Liver (tissue), 9 donors: ENCODE measurements around the gene KRTAP22-2. TPM values are rescaled to one million over a fixed set of nuclear protein-coding genes. Genes with fewer than 3 reads are reported as not detected.

Source experiments
- DNase-seq: peaks from one replicate; pipeline ENCODE4 v3.0.0-alpha.2; 2017; ENCODE audit warnings: low spot score
- H3K27ac ChIP-seq, 2 donors: one replicate each; pipeline ENCODE4 v1.7.0; 2013; ENCODE audit warnings: inconsistent platforms in 2 of 2, low read length in 2 of 2, control low read depth in 1 of 2, low read depth in 1 of 2, mild to moderate bottlenecking in 1 of 2
- H3K27me3 ChIP-seq, 4 donors: one replicate each; pipeline versions ENCODE4 v1.6.1 to v1.7.0; 2013; ENCODE audit warnings: low read length in 3 of 4, inconsistent platforms in 1 of 4, mild to moderate bottlenecking in 1 of 4, moderate library complexity in 1 of 4; ENCODE audit not compliant: control insufficient read depth in 4 of 4, insufficient read depth in 4 of 4
- H3K36me3 ChIP-seq, 4 donors: one replicate each; pipeline versions ENCODE4 v1.6.1 to v1.7.0; 2013; ENCODE audit warnings: low read length in 3 of 4, mild to moderate bottlenecking in 3 of 4, low read depth in 1 of 4, moderate library complexity in 1 of 4; ENCODE audit not compliant: control insufficient read depth in 4 of 4, insufficient read depth in 3 of 4
- H3K4me1 ChIP-seq, 4 donors: one replicate each; pipeline versions ENCODE4 v1.6.1 to v1.7.0; 2013; ENCODE audit warnings: low read length in 3 of 4, mild to moderate bottlenecking in 3 of 4, moderate library complexity in 1 of 4; ENCODE audit not compliant: control insufficient read depth in 4 of 4, insufficient read depth in 4 of 4
- H3K4me3 ChIP-seq, 3 donors: one replicate each; pipeline versions ENCODE4 v1.6.1 to v1.7.0; 2013; ENCODE audit warnings: low read length in 3 of 3, control low read depth in 1 of 3, low read depth in 1 of 3, mild to moderate bottlenecking in 1 of 3
- H3K9ac ChIP-seq, 2 donors: one replicate each; pipeline ENCODE4 v1.7.0; 2013; ENCODE audit warnings: low read length in 2 of 2, mild to moderate bottlenecking in 2 of 2, moderate library complexity in 2 of 2, control low read depth in 1 of 2, low read depth in 1 of 2
- H3K9me3 ChIP-seq, 4 donors: one replicate each; pipeline versions ENCODE4 v1.6.1 to v1.7.0; 2013; ENCODE audit warnings: low read length in 3 of 4; ENCODE audit not compliant: control insufficient read depth in 4 of 4
- EGR1 ChIP-seq, 2 donors: IDR thresholded peaks; 2 replicates each; pipeline ENCODE4 v1.6.1; 2016 to 2018; ENCODE audit warnings: antibody characterized with exemption in 2 of 2, low read depth in 2 of 2
- FOXA1 ChIP-seq: IDR thresholded peaks from 2 replicates; pipeline ENCODE4 v1.6.1; 2016; ENCODE audit warnings: antibody characterized with exemption
- FOXA2 ChIP-seq: IDR thresholded peaks from 2 replicates; pipeline ENCODE4 v1.6.1; 2016; ENCODE audit warnings: antibody characterized with exemption
- GABPA ChIP-seq, 2 donors: IDR thresholded peaks in 1 of 2; conservative IDR thresholded peaks in 1 of 2; 2 replicates each; pipeline ENCODE4 v1.6.1; 2016; ENCODE audit warnings: antibody characterized with exemption in 2 of 2, mild to moderate bottlenecking in 1 of 2, moderate library complexity in 1 of 2
- HNF4A ChIP-seq, 2 donors: conservative IDR thresholded peaks; 2 replicates each; pipeline ENCODE4 v1.6.1; 2016; ENCODE audit warnings: antibody characterized with exemption in 2 of 2, mild to moderate bottlenecking in 2 of 2
- JUND ChIP-seq, 2 donors: IDR thresholded peaks; 2 replicates each; pipeline ENCODE4 v1.6.1; 2016; ENCODE audit warnings: antibody characterized with exemption in 2 of 2
- MAX ChIP-seq: IDR thresholded peaks from 2 replicates; pipeline ENCODE4 v1.6.1; 2016; ENCODE audit warnings: antibody characterized with exemption
- NR2F2 ChIP-seq: IDR thresholded peaks from 2 replicates; pipeline ENCODE4 v1.6.1; 2016; ENCODE audit warnings: antibody characterized with exemption
- RAD21 ChIP-seq, 2 donors: IDR thresholded peaks; 2 replicates each; pipeline ENCODE4 v1.6.1; 2016; ENCODE audit warnings: antibody characterized with exemption in 2 of 2, mild to moderate bottlenecking in 2 of 2
- REST ChIP-seq: IDR thresholded peaks from 2 replicates; pipeline ENCODE4 v1.6.1; 2016; ENCODE audit warnings: antibody characterized with exemption, mild to moderate bottlenecking
- RXRA ChIP-seq, 2 donors: IDR thresholded peaks; 2 replicates each; pipeline ENCODE4 v1.6.1; 2017 to 2018; ENCODE audit warnings: antibody characterized with exemption in 2 of 2, mild to moderate bottlenecking in 1 of 2
- TAF1 ChIP-seq: conservative IDR thresholded peaks from 2 replicates; pipeline ENCODE4 v1.6.1; 2016; ENCODE audit warnings: antibody characterized with exemption, mild to moderate bottlenecking
- YY1 ChIP-seq: IDR thresholded peaks from 2 replicates; pipeline ENCODE4 v1.6.1; 2016; ENCODE audit warnings: antibody characterized with exemption, mild to moderate bottlenecking
- WGBS: extraction: QIAGEN DNeasy Blood & Tissue Kit; methylation state at CpG from one replicate; pipeline ENCODE4 v1.1.7; 2013; 5-methylcytosine and 5-hydroxymethylcytosine counted together
- polyA plus RNA-seq, 2 donors: library from polyadenylated mRNA; stranded (reverse) in 1 of 2; unstranded in 1 of 2; fragments of 200-250 nt in 1 of 2; fragments of >200 nt in 1 of 2; fragmentation: Nextera tagmentation in 1 of 2; extraction: Ambion mirVana in 1 of 2; gene quantifications; one replicate each; pipeline versions ENCODE4 v1.2.1 to v1.2.3, GENCODE V29; 2013 to 2015
- total RNA-seq, 2 donors: library from RNA; depleted of rRNA; stranded (reverse); fragments of >200 nt; gene quantifications; one replicate each; pipeline ENCODE4 v1.2.3, GENCODE V29; 2014
- TF ChIP-seq, protein P1 (sequence below): IDR thresholded peaks from 2 replicates; pipeline ENCODE4 v1.6.1; 2016; ENCODE audit warnings: antibody characterized with exemption
- TF ChIP-seq, protein P2 (sequence below): IDR thresholded peaks from 2 replicates; pipeline ENCODE4 v1.6.1; 2016; ENCODE audit warnings: antibody characterized with exemption
- TF ChIP-seq, protein P3 (sequence below): fragments of 150-350 bp; IDR thresholded peaks from 2 replicates; pipeline ENCODE4 v1.5.1; 2017; ENCODE audit warnings: improper control_type of control experiment, low read depth, low read length; ENCODE audit not compliant: missing input control
- donor health status: healthy.
- donor health status: healthy.
- donor health status: healthy.
- donor health status: healthy.
- donor health status: healthy.

Gene KRTAP22-2
- total and polyA plus RNA-seq, 4 donors = not detected

GRCh38 chr21:30620080-30620479, 29.9 kb upstream of the KRTAP22-2 start:
- Histone ChIP-seq H3K4me3 (no peak overlapping the region), H3K4me1 (no peaks in the 10 kb centered on the region), H3K36me3 (no peaks in the 10 kb centered on the region), H3K9me3 (no peaks in the 10 kb centered on the region), H3K27me3 (no peaks in the 10 kb centered on the region), H3K27ac (no peak overlapping the region), H3K9ac (no peak overlapping the region)
- DNase-seq = no peak
- TF ChIP-seq MAX = no peak

GRCh38 chr21:30616125-30616524, 25.9 kb upstream of the KRTAP22-2 start, which contains the start of gene KRTAP20-1:
Gene KRTAP20-1, plus strand, starts transcription at chr21:30616425. Its CDS starts 30 bp downstream, at chr21:30616455.
- no peak within 1 kb of the TSS for H3K4me3 ChIP-seq
- no peaks in the 10 kb centered on the region for H3K9me3 ChIP-seq
- TF ChIP-seq TAF1 (no peak), REST (no peak), YY1 (no peak), JUND (IDR thresholded peaks at IDR 0.05) (no peak), RAD21 (IDR thresholded peaks at IDR 0.05) (no peak), FOXA2 (no peak), EGR1 (IDR thresholded peaks at IDR 0.05; ENCODE audit: low read depth in 2 of 2) (no peak), GABPA (IDR thresholded peaks at IDR 0.05 in 1 of 2, conservative IDR thresholded peaks at IDR 0.05 in 1 of 2) (no peak), HNF4A (conservative IDR thresholded peaks at IDR 0.05) (no peak), RXRA (IDR thresholded peaks at IDR 0.05) (no peak)
- TF ChIP-seq, protein P1, sequence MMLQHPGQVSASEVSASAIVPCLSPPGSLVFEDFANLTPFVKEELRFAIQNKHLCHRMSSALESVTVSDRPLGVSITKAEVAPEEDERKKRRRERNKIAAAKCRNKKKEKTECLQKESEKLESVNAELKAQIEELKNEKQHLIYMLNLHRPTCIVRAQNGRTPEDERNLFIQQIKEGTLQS = no peak
- TF ChIP-seq, protein P2, sequence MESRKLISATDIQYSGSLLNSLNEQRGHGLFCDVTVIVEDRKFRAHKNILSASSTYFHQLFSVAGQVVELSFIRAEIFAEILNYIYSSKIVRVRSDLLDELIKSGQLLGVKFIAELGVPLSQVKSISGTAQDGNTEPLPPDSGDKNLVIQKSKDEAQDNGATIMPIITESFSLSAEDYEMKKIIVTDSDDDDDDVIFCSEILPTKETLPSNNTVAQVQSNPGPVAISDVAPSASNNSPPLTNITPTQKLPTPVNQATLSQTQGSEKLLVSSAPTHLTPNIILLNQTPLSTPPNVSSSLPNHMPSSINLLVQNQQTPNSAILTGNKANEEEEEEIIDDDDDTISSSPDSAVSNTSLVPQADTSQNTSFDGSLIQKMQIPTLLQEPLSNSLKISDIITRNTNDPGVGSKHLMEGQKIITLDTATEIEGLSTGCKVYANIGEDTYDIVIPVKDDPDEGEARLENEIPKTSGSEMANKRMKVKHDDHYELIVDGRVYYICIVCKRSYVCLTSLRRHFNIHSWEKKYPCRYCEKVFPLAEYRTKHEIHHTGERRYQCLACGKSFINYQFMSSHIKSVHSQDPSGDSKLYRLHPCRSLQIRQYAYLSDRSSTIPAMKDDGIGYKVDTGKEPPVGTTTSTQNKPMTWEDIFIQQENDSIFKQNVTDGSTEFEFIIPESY = no peak
- WGBS = 92% methylated on average over 2 of the region's 2 CpGs
- no peak for DNase-seq
- H3K9ac ChIP-seq = no peak within 1 kb of the TSS
- H3K36me3 ChIP-seq = no peaks in the 10 kb centered on the region
- no peaks in the 10 kb centered on the region for H3K4me1 ChIP-seq
- no peaks in the 10 kb centered on the region for H3K27me3 ChIP-seq
- no peak within 1 kb of the TSS for H3K27ac ChIP-seq

GRCh38 chr21:30615199-30615598, 25.0 kb upstream of the KRTAP22-2 start:
- Histone ChIP-seq H3K4me3 (no peak overlapping the region), H3K9me3 (no peaks in the 10 kb centered on the region), H3K27ac (no peak overlapping the region), H3K4me1 (no peaks in the 10 kb centered on the region), H3K36me3 (no peaks in the 10 kb centered on the region), H3K27me3 (no peaks in the 10 kb centered on the region), H3K9ac (no peak overlapping the region)
- DNase-seq = no peak
- TF ChIP-seq RXRA (IDR thresholded peaks at IDR 0.05) = no peak
- TF ChIP-seq REST = no peak
- TF ChIP-seq FOXA1 = no peak
- TF ChIP-seq RAD21 (IDR thresholded peaks at IDR 0.05) = no peak
- TF ChIP-seq HNF4A (conservative IDR thresholded peaks at IDR 0.05) = no peak
- no peak for TF ChIP-seq TAF1
- TF ChIP-seq, protein P3, sequence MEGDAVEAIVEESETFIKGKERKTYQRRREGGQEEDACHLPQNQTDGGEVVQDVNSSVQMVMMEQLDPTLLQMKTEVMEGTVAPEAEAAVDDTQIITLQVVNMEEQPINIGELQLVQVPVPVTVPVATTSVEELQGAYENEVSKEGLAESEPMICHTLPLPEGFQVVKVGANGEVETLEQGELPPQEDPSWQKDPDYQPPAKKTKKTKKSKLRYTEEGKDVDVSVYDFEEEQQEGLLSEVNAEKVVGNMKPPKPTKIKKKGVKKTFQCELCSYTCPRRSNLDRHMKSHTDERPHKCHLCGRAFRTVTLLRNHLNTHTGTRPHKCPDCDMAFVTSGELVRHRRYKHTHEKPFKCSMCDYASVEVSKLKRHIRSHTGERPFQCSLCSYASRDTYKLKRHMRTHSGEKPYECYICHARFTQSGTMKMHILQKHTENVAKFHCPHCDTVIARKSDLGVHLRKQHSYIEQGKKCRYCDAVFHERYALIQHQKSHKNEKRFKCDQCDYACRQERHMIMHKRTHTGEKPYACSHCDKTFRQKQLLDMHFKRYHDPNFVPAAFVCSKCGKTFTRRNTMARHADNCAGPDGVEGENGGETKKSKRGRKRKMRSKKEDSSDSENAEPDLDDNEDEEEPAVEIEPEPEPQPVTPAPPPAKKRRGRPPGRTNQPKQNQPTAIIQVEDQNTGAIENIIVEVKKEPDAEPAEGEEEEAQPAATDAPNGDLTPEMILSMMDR = no peak
- TF ChIP-seq NR2F2 = no peak
- no peak for TF ChIP-seq YY1
